GM12875 (cell line): ENCODE measurements around the gene ZNF778.

Source experiments
- H3K4me3 ChIP-seq: one replicate; pipeline ENCODE4 v1.5.1; 2011; ENCODE audit warnings: low read depth, low read length, control low read depth
- CTCF ChIP-seq: IDR thresholded peaks from 2 replicates; pipeline ENCODE4 v1.5.1; 2011; ENCODE audit warnings: low read depth, mild to moderate bottlenecking, control low read depth, inconsistent platforms, low read length, moderate library complexity, borderline replicate concordance; ENCODE audit not compliant: insufficient read depth

Gene ZNF778

DNA sequence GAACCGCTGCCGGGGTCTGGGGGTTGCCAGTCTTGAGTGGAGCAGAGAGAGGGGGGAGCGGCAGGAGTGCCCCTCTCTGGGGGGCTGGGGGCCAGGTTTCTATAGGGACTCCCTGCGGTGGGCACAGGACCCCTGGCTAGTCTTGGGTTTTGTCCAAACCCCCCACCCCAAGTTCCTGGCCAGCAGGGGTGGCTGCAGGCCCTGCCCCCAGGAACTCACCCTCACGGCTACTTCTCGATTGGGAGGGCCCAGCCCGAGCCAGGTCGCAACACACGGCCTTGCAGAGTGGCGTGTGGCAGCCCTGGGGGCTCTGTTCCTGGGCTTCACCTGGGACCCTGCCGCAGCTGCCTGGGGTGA lies 45.4 kb upstream of the ZNF778 start:
- no peak overlapping the region for H3K4me3 ChIP-seq
- no peak for TF ChIP-seq CTCF

DNA sequence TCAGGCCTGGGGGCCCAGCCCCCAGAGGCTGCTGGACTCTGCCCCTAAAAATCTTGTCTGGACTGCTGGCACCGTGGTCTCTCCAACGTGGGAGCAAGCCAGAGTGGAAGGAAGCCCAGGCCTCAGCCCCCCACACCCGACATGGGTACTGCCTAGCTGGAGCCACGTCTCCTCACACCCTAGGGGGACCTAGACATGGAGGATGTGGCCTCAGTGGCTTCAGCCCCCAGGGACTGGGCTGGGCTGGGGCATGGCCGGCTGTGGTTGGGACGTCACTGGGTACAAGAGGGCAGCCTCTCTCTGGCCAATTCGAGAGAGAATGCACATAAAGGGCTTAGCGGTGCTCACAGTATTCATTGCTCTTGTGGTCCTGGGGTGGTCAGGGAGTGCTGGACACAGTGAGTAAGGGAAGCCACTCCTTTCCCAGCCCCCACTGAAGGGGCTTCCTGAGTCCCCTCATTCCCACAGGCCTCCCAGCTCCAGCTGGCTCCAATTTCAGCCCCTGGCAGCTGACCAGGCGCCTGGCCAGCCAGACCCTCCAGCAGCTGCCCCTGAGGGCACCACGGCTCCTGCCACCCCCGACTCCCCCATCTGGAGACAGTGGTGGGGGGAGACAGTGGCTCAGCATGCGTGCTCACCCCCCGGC lies 44.9 kb upstream of the ZNF778 start:
- H3K4me3 ChIP-seq, result no peak overlapping the region

DNA sequence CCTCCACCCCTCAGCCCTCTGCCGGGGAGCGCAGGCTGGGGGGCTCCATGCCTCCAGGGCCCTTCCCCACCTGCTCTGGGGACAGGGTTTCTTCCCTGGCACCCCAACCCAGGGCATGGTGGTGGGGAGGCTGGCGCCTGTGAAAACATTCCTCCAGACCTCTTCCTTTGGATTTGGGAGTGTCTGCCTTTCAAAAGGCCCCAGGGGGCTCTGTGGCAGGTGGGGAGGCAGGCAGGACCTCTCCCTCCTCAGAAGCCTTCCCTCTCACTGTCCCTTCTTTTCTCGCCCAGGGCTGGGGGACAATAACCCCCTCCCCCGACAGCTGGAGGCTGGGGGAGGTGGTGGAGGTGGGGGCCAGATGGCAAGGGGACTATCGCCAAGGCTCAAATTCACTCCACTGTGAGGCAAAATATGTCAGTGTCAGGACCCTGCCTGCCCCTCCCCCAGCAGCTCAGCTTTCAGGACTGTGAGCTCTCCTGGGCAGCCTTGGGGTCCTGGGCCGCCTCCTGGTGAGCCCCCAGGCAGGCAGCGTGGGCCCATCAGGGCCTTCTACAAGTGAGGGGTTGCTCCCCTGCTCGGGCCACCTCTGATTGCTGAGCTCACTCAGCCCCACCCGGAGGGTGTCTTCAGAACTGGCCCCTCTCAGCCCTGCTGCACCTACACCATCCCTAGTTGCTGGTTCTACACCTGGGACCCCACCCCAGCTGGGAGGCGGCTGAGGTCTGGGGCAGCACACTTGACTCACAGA lies 44.2 kb upstream of the ZNF778 start:
- TF ChIP-seq CTCF, result no peak
- H3K4me3 ChIP-seq, result no peak overlapping the region

More for the DNA sequence above, 44.9 kb upstream of the ZNF778 start:
- no peak for TF ChIP-seq CTCF

- no peak for TF ChIP-seq CTCF
- H3K4me3 ChIP-seq, result no peak overlapping the region
Observed at GRCh38 chr16:89174055-89174827, 43.3 kb upstream of the ZNF778 start.

GRCh38 chr16:89174877-89175276 lies 42.6 kb upstream of the ZNF778 start:
- no peak overlapping the region for H3K4me3 ChIP-seq
- TF ChIP-seq CTCF, result no peak

DNA sequence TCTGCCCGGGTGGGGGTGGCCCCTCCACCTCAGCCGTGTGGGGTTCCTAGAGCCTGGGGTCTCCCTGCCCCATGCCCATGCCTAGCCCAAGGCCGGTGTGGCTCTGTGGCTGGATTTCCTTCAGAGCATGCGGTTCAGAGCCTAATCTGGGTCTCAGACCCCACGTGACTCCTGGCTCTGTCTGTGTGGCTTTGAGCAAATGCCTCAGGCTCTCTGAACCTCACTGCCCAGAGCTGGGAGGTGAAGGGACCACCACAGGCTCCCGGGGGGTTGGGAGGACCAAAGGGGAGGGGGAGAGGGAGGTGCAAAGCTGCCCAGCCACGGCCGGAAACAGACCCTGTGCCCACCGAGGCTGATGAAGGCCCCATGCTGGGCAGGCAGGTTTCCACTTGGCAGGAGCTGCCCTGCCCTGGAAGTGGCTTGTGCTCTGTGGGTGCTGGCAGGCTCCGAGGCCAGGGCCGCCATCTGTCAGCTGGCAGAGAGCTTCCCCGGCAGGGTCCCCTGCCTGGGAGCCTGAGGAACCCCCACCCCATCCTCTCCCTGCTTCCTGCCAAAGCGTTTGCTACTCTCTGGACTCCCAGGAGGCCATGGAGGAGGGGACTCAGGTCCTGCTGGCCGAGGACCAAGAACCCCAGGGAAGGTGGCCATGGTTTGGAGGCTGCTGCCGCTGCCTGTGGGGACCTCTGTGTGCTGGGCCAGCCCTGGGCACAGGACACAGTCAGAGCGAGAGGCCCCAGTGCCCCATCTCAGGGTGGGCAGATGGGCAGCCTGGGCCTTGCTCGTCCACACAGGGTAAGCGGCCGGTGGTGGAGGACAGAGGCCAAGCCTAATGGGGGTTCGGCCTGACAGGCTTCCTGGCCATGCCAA lies 42.0 kb upstream of the ZNF778 start:
- H3K4me3 ChIP-seq, result no peak overlapping the region
- TF ChIP-seq CTCF, result no peak
